CD4-positive, alpha-beta T cell treated with Interferon gamma for 1 hour (primary cell): ENCODE data around the gene ARMCX5.
A peak's percentile ranks its signal among the peaks of the same experiment; 100 is the strongest.

ENCODE experiments used
- DNase-seq: peaks from one replicate; pipeline ENCODE4 v3.0.0-alpha.2; 2020

Gene ARMCX5

DNA sequence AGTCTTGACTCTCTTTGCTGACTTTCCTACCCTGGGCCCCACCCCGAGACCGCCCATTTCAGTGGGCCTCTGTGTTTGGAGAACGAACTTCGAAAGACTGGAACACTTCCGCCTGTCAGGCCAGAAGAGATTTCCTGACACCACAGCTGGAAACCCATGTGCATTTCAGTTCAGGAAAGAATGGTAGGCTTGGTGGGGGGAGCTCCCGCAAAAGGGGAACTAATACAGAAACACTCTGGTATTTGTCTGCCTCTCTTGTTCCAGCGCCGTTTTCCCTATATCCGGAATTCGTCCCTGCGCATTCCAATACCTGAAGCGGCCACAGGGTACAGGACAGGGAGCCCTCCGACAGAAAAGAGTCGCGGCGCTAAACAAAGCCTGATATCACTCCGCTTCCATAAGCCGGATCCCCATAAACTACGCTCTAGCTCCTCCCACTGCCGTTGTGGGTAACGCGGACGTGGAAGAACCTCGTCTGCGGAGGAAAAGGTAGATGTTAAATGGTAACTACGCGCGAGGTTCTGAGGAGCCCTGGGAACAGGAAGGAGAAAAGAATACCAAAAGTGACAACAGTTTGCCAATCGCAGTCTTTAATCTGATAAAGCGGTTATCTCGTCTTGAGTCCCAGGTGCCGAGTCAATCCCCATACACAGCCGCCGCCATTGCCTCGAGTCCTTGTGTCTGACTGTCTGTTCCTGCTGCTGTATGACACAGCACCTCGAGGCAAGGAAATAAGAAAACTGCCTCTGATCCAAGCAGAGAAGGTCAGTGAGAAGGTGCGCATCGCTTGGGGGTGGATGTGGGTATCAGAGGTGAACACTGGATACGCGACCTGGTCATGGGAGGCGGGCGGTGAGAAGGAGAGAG is at the start of gene ARMCX5:
Gene ARMCX5, plus strand, starts transcription at position 432 of the 867 bp plus-strand sequence. CDS start 2,627 bp downstream, outside the sequence.
- DNase-seq: peak; percentile 69

DNA sequence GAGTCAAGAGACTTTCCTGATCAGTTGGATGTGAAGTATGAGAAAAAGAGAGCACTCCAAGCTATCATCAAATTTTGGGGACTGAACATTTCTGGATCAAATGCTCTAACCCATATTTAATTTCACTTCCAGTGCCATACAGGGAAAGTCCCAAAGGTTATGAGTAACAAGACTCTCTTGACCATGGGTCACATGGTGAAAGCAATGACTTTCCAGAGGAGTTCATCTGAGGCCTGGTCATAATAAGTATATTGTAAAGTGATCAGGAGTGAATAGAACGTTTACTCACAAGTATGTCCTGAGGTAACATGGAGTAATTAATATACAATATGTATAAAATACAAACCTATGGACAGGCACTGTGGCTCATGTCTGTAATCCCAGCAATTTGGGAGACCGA is 40.7 kb upstream of the ARMCX5 start:
- DNase-seq: no peak

DNA sequence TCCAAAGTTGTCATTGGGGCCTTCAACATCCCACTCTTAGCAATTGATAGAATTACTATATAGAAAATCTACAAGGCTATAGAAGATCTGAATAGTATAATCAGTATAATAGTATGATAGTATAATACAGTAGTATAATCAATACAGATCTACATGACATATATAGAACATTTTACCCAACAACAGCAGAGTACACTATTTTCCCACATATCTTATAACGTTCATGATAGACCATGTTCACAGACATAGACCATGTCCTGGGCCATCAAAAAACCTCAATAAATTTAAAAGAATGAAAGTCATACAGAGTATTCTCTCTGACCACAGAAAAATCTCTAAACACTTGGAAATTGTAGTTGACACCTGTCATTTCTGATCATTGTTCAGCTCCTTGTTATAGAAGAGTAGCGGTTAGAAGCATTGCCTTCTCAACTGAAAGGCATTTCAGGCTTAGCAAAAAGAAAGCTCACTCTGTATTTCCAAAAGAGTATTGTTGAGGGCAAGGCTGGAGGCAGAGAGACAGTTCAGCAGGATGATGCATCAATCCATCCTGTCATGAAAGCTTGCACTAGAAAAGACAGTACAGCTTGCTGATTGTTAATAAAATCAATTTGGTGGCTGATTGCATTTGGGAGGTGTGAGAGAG is 38.8 kb upstream of the ARMCX5 start:
- DNase-seq: no peak

DNA sequence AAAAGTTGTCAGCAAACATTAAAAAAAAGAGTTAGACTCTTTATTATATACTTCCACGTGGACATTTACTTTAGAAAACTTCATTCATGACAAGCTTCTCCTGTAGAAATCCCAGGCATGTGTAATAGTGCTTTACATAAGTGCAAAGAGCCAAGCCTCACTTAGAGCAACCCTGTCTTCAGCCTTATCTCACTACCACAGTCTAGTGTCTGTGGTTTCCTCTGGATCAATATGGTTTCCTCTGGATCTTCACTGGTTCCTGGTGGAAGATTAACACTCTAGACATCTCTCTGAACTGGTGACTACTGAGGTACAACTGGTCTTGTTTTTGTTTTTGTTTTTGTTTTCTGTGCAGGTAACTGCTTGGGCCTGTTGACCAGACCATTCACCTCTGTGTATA is 18.4 kb upstream of the ARMCX5 start:
- no peak for DNase-seq

DNA sequence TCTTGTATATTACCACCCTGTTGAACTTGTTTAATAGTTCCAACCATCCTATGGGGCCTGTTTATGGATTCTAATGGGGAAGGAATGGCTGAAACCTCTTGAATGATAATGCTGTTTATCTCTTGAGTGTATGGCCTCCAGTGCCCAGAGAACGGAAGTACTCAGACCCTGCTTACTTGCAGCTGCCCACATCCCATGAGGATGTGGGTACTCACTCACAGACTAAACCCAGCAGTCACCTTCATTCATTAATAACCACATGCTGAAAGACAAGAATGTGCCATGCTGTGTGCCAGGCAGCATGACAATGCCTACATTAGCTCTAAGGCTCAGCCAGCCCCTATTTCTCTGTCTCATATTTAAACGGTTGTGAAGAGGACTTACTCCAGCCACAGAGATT is 5.9 kb upstream of the ARMCX5 start:
- no peak for DNase-seq

DNA sequence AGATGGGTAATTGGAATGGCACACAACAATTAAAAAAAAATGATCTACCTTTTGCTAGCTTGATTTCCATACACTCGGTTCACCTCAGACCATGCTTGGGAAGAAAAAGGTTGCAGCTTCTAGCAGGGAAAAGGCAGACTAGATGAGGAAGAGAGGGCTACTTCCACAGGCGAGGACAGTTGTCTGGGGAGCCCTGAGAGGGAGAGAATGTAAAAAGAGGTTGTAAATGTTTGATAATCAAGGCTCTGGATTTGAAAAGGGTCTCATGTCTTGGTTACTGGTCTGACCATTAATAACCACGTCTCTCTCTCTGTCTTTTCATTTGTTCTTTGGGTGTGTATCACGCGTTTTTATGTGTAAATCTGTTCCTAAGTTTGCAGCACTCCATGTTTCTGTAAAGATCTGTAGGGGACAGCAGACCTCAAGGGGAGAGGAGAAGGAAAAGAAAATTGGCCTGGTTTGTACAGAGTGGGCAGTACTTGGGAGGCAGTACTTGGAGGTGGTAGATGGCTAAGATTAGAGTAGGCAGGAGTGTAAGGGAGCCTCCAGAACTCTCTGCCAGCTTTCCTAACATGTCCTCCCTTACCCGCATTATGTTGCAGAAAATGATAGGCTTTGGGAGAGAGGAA is 750 bp downstream of the ARMCX5 start:
- no peak for DNase-seq

DNA sequence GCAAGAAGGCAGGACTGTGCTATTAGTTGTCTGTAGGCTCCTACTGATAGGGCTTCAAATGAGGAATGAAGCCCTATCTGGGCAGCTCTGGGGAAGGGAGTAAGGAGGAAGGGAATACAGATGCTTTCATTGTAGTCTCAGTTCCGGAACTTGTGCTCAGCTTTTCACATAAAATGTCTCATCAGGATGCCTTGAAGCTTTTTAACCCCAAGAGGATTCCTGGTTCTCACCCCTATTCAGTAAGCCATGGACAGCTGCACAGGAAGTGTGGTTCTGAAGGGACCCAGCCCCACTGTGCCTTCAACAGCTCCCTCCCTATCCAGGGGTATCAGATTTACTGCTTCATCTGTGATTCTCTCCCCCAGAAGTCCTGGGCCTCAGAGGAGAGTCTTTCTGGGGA is 5.0 kb downstream of the ARMCX5 start:
- DNase-seq: no peak

DNA sequence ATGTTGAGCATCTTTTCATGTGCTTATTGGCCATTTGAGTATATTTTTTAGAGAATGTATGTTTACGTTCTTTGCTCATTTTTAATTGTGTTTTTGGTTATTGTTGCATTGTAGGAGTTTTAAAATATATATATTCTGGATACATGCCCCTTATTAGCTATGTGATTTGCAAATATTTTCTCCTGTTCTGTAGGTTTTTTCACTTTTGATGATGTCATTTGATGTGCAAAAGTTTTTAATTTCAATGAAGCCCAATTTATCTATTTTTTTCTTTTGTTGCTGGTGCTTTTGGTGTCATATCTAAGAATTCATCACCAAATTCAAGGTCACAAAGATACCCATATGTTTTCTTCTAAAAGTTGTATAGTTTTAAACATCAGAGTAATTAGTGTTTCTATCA is 6.8 kb downstream of the ARMCX5 start:
- no peak for DNase-seq

DNA sequence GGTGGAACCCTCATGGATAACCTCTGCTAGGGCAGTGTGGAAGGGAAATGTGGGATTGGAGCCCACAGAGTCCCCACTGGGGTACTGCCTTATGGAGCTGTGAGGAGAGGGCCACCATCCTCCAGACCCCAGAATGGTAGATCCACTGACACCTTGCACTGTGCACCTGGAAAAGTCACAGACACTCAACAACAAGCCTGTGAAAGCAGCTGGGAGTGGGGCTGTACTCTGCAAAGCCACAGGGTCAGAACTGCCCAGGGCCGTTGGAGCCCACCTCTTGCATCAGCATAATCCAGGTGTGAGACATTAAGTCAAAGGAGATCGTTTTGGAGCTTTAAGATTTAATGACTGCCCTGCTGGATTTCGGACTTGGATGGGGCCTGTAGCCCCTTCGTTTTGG is 11.6 kb downstream of the ARMCX5 start:
- DNase-seq: no peak

DNA sequence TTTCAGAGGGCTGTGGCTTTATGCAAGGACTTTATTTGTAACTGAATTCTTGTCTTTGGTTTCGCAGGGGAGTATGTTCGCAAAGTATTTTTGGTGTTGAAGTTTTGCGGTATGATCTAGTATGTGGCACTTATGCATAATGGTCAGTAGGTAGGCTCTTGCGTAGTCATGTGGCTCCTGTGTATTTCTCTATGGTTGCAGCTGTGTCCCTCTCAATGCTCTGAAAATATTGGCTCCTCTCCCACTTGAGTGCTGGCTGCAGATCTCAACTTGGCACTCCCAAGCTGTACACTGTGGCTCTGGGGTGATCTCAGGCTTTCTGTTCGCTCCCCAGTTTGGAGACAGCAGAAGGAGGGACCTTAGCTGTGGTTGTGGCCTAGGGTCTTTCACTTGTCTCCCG is 24.8 kb downstream of the ARMCX5 start:
- DNase-seq: no peak

DNA sequence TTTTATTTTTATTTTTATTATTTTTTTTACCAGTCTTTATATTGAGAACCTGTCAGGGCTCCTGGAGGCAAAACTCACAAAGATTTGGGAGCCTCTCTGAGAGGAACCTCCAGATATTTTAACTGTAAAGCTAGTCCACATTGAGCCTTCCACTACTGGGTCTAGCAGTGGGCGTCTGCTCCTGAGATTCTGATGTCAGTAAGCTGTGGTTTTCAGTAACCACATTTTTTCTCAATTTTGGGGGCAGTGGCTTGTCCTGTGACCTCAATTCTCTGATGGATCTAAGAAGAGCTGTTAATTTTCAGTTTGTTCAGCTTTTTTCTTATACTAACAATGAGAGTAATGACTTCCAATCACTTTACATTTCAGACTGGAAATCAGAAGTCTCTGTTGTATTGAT is 28.3 kb downstream of the ARMCX5 start:
- DNase-seq: no peak

DNA sequence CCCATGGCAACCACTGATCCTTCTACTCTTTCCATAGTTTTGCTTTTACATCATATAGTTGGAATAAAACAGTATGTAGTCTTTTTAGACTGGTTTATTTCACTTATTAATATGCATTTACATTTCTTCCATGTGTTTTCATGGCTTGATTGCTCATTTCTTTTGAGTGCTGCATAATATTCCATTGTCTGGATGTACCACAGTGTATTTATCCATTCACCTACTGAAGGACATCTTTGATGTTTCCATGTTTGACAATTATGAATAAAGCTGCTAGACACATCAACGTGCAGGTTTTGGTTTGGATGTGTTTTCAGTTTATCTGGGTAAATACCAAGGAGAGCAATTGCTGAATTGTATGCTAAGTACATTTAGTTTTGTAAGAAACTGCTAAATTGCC is 38.2 kb downstream of the ARMCX5 start:
- DNase-seq: no peak

DNA sequence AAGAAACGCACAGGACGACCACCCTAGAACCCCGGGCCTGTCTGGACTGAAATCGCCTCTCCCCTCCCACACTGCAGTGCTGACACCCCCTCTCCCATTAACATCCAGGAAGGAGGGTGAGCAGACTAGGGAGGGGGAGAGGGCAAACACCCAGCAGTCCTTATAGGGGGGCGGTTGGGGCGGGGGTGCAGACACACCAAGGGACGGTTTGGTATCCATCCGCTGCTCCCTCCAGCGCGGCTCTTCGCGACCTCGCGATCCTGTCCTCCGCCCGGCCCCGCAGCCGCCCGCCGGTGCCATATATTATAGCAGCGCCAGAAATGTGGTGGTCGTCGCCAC is 51.6 kb downstream of the ARMCX5 start:
- peak; percentile 12 for DNase-seq

DNA sequence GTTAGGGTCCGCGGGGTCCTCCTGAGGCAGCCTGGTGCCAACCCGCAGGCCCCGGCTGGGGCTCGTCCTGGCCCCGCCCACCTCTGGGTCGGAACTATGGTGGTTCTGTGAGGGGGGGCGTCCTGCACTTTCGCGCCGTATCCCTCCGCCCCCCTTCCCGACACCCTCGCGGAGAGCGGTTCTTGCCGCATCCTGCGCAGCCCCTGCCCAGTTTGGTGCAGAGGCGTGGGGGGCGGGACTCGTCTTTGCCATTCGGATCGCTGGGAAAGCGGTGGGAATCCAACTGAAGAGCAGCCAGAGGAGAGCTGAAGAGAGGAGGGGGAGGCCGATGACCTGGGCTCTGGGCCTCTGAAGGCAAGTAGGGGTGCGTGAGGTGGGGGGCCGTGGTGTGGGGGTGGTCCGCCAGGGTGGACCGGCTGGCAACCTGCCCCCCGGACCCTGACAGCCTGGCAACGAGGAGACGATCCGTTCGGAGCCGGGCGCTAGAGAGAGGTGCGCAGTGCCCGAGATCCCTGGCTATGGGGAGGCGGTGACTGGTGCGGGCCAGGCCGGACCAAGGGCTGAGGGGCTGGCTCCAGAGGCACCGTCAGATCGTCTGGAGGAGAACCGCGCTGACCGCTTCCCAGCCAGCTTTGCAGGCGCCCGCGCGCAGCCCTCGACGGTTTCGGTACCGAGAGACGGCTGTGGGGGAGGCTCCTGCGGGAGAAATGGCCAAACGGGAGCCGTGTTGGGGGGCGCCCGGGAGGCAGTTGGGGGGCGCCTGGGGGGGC is 52.1 kb downstream of the ARMCX5 start, which contains the start of gene GPRASP1:
Gene GPRASP1, plus strand, starts transcription at position 242 of the 770 bp plus-strand sequence. CDS start 2,431 bp downstream, outside the sequence.
- DNase-seq: peak; percentile 71

DNA sequence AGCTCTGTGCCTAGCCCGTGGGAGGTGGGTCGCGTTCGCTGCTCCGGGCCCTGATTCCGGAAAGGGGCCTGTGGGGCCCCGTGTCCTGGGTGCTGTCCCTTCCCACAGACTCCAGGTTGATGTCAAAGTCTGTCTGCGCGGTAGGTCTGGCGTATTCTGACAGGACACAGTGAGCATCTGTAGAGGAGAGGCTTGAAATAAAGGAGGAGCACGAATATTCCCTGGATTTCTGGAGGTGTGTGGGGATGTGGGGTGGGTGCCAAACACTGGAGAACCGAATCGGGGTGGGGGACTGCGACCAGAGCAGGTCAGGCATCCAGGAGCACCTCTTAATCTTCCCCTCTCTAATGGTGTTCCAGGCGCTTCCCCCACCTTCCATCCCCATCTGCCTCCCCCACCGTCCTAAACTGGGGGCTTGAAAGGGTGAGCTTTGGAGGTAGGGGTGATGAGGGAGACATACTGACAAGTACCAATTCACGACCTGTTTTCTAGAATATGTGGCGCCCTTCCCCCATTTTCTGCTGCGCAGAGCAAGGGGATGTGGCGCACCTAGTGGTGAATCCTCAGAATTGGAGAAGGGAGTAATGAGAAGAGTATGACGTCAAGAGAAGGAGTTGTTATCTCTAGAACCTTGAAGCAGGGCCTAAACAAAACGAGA is 52.8 kb downstream of the ARMCX5 start:
- peak; percentile 76 for DNase-seq
